ENCODE measurements around the gene CCDC107.

Gene CCDC107

GRCh38 chr9:35660966-35661415 is 2.9 kb downstream of the CCDC107 start:
- no peak for DNase-seq (ENCODE audit: low spot score)

GRCh38 chr9:35661756-35662350 is 3.8 kb downstream of the CCDC107 start:
- no peak for DNase-seq (ENCODE audit: low spot score)

GRCh38 chr9:35662437-35662836 is 4.3 kb downstream of the CCDC107 start:
- no peak for DNase-seq (ENCODE audit: low spot score)

GRCh38 chr9:35664531-35665470 is 6.7 kb downstream of the CCDC107 start, which contains the start of gene ARHGEF39:
TSS of gene ARHGEF39 (minus strand) at chr9:35665195. CDS start at chr9:35665169, 26 bp downstream.
- DNase-seq (ENCODE audit: low spot score): no peak

- DNase-seq (ENCODE audit: low spot score): no peak
Observed at GRCh38 chr9:35665471-35665818, 7.4 kb downstream of the CCDC107 start.

- no peak for DNase-seq (ENCODE audit: low spot score)
Observed at GRCh38 chr9:35666045-35666444, 8.0 kb downstream of the CCDC107 start.

- no peak for DNase-seq (ENCODE audit: low spot score)
Observed at GRCh38 chr9:35666549-35666948, 8.5 kb downstream of the CCDC107 start.

- no peak for DNase-seq (ENCODE audit: low spot score)
Observed at GRCh38 chr9:35667939-35668338, 9.8 kb downstream of the CCDC107 start.

GRCh38 chr9:35669331-35670145 is 11.4 kb downstream of the CCDC107 start:
- DNase-seq (ENCODE audit: low spot score): no peak

GRCh38 chr9:35673132-35674024 is 15.3 kb downstream of the CCDC107 start, which contains the start of gene CA9:
TSS of gene CA9 (plus strand) at chr9:35673928. CDS start at chr9:35673960, 32 bp downstream.
- DNase-seq (ENCODE audit: low spot score): no peak

- DNase-seq (ENCODE audit: low spot score): no peak
Observed at GRCh38 chr9:35674025-35674361, 15.9 kb downstream of the CCDC107 start.

- DNase-seq (ENCODE audit: low spot score): no peak
Observed at GRCh38 chr9:35675204-35675603, 17.1 kb downstream of the CCDC107 start.

- no peak for DNase-seq (ENCODE audit: low spot score)
Observed at GRCh38 chr9:35675732-35676392, 17.8 kb downstream of the CCDC107 start.

- DNase-seq (ENCODE audit: low spot score): no peak
Observed at GRCh38 chr9:35679091-35679490, 21.0 kb downstream of the CCDC107 start.

GRCh38 chr9:35679766-35680330 is 21.8 kb downstream of the CCDC107 start:
- no peak for DNase-seq (ENCODE audit: low spot score)

- no peak for DNase-seq (ENCODE audit: low spot score)
Observed at GRCh38 chr9:35680331-35681105, 22.4 kb downstream of the CCDC107 start.

GRCh38 chr9:35681341-35682002 is 23.4 kb downstream of the CCDC107 start:
- DNase-seq (ENCODE audit: low spot score): no peak

GRCh38 chr9:35682051-35682450 is 24.0 kb downstream of the CCDC107 start:
- no peak for DNase-seq (ENCODE audit: low spot score)

Measured in kidney capillary endothelial cell (primary cell).